HuH-7 (cell line): ENCODE results near the gene ADCY7.

Experiments
- DNase-seq: peaks from one replicate; pipeline ENCODE4 v3.0.0; 2011; ENCODE audit warnings: low spot score

Gene ADCY7

DNA sequence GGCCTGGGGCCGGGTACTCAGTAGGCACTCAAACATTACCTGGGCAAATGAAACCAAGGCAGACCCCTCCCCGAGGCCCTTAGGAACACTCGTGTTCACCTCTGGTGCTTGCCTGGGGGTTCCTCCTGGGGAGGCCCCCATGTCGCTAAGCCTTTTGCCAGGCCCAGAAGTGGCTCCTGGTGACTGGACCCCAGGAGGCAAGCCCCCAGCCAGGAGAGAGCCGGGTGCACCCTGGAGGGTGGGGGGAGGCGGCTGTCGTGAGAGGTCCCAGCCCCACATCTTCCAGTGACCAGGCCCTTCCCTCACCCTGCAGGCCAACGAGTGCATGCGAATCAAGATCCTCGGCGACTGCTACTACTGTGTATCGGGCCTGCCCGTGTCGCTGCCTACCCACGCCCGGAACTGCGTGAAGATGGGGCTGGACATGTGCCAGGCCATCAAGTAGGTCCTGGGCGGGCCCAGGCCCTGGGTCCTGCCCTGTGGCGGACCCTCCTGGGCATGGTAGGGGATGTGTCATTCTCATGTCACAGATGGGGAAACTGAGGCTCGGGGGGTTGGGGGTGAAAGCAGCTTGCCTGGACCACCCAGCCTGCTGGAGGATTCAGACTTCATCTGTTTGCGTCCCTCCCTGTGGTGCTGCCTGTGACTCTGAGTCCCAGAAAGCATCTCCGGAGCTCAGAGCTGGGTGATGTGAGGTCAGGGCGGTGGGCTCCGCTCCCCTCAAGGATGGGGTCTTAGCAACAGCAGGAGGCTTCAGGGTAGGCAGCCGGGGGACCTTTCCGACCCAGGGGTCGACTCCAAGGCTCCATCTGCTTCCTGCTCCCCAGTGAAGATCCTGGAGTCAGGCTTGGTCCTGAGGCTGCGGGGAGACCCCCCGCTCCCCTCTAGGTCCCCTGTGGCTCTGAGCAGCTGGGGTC lies 32.5 kb downstream of the ADCY7 start:
- DNase-seq, result no peak

DNA sequence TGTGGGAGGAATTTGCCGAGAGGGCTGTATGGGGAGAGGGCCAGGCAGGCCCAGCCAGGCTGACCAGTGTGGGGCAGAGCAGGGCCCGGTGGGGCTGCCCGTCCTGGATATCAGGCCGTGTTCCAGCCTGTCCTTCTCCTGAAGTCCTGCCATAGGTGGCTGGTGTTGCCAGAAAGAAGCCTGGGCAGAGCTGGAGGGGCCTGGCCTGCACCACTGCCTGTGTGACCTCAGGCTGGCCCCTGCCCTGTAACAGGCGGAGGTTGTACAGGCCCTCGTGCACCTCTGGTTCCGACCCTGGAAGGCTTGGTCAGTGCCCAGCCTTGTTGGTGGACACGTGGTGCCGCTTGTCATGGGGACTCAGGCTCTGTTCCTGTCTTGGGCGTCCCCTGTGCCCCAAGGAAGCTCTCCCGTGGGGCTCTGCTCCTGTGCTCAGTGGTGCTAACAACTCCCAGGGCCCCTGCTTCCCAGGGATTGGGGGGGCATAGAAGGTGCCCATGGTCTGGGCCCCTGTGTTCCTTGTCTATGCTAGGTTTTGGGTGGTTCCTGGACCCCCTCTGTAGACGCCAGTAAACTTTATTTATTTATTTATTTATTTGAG lies 33.3 kb downstream of the ADCY7 start:
- no peak for DNase-seq

DNA sequence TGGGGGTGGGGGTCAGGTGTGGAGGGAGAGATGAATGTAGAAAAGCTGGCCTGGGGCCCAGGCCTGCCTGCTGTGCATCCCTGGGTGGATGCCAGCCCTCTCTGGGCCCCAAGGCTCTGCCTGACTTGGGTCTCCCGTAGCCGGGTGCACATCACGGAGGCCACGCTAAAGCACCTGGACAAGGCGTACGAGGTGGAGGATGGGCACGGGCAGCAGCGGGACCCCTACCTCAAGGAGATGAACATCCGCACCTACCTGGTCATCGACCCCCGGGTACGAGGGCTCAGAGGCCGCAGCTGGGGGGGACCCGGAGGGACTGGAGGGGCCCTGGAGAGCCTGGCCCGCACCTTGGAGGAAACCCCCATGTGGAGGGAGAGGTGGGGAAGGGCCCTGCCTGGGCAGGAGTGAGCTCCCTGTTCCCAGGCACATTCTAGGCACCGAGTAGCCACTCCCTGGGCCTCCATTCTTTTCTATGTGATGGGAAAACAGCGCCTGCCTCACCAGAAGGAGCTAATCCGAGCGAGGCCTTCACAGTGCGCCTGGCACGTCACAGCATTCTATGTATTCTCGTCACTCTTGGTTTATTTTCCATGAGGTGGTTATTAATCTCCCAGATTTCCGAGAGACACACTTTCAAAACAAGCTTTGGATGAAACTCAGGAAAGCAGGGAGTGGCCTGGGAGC lies 34.7 kb downstream of the ADCY7 start:
- DNase-seq, result no peak

DNA sequence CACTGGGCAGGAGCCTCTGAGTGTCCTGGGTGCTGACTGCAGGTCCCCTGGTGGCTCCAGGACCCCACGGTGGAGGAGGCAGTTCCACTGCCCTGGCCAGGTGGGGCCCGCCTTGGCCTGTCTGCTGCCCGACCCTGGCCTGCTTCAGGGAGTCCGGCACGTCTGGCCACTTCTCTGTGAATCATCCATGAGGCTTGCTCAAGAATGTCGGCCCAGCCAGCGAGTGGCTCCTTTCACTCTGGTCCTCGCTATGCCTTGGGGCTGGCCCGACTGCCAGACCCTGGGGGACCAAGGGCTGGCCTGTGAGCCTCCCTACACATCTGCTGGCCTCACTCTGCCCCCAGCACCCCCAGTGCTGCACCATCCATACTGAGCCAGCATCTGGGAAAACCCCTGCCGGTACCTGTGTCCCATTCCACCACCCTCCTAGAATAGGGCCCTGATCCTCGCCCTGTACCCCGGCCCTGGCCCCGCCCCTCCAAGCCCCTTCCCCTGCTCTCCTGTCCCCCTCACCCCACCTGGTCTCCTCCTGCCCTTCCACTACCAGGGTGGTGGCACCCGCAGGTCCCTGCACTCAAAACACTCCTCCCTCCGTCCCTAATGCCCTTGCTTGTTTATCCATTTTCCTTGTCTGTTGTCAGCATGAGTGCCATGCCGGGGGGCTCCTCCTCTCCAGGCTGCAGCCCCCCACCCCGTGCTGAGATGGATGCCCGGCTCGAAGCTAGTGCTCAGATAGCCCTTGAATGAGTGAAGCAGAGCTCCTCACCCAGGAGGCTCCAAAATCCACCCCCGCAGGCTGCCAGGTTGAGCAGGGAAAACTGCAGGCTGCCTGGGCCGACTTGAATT lies 35.5 kb downstream of the ADCY7 start:
- no peak for DNase-seq

DNA sequence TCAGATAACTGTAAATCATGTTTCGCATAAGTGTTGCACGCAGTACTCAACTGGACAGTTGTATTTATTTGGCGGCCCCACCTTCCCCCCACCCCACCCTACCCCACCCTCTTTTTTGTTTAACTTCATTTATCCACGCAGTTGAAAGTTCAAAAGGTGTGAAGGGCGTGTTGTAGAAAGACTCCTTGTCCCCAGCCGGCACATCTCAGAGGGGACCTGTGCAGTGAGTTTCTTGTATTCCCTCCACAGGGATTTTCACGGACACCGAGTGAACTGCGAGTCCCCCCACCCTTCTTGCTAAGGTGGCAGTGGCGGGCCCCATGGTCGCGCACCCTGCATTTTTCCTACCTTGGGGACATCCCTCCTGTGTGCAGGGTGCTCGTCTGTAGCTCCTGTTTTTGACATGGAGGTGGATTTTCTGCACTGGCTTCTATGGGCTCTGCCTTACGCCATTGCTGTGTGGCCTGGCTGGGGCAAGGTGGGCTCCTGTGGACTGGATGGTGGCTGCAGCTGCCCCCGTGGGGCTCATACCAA lies 36.2 kb downstream of the ADCY7 start:
- no peak for DNase-seq

DNA sequence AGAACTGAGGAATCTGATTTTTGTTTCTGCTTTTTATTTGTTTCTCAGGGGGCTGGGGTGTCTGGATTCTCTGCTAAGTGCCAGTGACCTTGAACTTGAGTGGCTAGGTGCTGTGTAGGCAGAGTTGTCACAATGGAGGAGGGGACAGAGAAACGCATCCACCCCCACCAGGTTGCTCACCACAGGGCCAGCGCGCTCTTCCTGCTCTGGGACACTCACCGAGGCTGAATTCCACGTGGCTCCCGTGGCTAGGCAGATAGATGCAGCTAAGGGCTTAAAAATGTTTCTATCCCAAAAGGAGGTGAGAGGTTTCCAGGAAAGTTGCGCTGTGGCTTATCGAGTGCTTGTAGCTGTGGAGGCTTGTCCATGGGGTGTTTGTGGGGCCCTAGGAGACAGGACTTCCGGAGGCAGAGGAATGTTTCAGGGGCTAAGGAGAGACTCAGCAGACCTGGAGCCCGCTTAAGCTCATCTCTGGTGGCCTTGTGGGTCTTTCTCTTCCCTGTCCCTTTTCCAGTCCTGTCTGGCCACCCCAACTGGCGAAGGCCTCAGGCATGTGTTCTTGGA lies 36.8 kb downstream of the ADCY7 start:
- DNase-seq, result no peak

DNA sequence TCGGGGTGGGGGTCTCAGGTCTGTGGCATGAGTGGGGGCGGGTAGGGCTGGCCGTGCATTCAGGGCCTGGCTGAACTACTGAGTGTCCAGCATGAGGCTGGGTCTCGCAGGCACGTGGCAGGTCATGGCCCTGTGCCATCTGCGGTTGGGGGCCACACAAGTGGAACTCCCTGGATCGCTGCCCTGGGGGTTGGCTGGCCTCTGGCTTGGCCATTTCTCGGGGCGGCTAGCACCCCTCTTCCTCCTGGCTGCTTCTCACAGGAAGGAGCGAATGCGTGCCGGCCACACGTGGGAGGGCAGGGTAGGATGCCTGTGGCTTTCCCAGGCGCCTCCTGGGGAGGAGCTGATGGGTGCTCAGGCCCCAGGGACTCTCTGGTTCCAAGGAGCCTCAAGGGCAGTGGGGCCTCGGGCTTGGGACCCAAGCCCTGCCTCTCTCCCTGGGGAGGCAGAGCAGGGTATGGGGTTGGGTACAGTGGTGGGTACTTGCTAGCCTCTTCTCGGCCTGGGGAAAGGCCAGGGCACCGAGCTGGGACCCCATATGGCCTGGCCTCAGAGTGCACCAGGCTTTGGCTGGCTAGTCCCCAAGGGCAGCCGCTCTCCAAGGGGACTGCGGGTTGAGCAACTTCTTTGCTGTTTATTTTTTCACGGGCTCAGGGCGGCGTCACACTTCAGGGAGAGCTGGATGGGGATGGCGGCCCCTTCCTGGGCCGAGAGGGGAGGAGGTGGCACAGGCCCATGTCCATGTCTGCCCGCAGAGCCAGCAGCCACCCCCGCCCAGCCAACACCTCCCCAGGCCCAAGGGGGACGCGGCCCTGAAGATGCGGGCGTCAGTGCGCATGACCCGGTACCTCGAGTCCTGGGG lies 37.5 kb downstream of the ADCY7 start:
- no peak for DNase-seq

DNA sequence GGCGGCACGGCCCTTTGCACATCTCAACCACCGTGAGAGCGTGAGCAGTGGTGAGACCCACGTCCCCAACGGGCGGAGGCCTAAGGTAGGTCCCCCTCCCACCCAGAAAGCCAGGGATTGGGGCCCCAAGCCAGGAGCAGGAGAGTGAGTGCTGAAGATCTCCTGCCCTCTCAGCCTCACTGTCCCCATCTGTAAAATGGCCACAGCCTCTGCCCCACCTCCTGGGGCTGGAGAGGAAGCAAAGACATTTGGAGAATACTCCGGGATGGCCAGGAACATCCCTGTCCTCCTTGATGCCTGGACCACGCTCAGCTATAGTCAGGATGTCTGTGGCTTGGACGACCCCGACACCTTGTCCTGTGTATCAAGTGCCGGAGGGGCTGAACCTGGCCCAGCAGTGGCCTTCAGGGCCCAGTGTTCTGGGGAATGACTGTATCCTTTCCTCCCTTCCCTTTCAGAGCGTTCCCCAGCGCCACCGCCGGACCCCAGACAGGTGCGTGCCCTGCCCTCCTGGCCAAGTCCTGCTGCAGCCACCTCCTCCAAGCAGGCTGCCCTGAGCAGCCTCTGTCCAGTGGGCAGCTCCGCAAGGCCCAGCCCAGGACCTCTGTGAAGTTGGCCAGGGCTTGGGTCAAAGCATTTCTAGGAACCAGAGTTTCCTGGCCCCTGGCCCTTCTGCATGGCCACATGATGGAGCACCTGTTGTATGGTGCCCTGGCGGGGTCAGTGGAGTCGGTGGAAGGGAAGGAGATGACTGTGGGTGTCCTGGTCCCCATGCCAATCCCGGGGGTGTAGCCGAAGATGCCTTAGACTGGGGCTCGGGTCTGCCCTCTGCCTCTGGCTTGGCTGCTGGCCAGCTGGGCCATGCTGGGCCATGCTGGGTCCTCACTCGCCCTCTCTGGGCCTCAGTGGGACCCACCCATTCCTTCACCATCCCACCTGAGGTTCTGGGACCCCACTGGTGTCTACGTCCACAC lies 38.4 kb downstream of the ADCY7 start:
- DNase-seq, result no peak

DNA sequence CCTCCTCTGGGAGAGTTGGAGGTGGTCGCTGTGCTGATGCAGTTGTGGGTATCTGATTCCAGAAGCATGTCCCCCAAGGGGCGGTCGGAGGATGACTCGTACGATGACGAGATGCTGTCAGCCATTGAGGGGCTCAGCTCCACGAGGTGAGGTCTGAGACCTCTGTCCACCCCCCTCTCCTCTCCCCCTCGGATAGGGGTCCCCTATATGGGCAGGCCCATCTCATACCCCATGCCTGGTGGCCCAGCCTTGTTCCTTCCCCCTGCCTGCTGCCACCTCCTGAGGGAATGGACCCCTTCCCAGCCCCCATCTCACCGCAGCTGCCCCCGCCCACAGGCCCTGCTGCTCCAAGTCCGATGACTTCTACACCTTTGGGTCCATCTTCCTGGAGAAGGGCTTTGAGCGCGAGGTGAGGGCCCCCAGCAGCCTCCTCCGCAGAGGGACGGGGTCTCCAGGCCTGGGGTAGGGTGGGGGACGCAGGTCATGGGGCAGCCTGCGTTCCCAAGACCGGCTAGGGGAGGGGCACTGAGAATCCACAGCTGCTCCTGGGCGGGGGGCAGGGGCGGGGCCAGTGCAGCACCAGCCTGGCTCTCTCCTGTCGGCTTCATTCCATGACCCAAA lies 39.2 kb downstream of the ADCY7 start:
- no peak for DNase-seq

DNA sequence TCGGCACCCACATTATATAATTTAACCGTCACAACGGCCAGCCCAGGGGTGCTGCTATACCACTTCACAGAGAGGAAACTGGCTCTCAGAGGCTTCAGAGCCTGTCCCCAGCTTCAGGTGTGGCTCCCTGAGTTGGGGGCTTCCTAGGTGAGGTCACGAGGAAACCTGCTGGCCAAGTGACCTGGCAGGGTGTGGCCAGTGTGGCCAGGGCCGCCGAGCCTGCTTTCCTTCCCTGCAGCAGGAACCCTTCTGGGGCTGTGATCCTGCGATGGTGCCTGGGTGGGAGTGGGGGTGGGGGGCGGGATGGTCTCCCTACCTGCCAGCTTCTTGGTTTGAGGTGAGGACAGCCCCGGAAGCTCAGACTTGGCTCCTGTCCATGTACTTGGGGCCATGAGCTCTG lies 39.9 kb downstream of the ADCY7 start:
- no peak for DNase-seq

DNA sequence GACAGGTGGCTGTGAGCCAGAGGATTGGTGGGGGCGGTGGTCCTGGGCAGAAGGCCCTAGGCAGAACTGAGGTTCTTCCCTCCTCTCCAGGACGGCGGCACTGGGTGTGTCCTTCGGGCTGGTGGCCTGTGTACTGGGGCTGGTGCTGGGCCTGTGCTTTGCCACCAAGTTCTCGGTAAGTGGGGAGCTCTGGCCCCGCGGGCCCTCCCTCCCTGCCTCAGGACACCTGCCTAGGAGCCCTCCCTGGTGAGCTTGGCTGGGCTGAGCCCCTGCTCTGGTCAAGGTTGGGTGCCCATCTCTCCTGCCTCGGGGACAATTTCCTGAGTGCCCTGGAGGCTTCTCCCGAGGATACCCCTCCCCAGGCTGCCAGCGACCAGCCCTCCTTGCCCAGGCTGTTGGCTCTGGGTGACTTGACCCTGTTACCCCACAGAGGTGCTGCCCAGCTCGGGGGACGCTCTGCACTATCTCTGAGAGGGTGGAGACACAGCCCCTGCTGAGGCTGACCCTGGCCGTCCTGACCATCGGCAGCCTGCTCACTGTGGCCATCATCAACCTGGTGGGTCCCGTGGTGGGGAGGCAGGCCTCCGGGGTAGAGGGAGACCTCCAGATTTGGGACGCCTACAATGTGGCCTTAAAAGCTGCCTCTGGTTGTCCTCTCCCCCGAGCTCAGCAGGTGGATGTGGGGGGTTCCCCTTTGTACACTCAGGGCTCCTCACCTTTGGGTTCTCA lies 42.0 kb downstream of the ADCY7 start:
- no peak for DNase-seq

DNA sequence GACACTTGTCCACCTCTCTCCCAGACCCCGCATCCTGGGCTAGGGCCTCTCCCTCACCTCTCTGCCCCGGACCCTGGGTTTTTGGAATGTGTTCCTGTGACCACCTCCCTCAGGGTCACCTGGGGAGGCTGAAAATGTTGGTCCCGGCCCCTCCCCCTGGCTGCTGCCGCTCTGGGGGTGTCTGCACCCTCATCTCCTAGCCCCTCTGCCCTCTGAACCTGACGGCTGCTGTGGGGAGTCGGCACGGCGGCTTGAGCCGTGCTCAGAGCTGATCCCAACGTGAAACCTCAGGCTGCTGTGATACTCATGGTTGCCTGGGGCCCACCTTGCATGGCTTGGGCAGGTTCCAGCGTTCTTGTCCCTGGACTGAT lies 42.8 kb downstream of the ADCY7 start:
- DNase-seq, result no peak

DNA sequence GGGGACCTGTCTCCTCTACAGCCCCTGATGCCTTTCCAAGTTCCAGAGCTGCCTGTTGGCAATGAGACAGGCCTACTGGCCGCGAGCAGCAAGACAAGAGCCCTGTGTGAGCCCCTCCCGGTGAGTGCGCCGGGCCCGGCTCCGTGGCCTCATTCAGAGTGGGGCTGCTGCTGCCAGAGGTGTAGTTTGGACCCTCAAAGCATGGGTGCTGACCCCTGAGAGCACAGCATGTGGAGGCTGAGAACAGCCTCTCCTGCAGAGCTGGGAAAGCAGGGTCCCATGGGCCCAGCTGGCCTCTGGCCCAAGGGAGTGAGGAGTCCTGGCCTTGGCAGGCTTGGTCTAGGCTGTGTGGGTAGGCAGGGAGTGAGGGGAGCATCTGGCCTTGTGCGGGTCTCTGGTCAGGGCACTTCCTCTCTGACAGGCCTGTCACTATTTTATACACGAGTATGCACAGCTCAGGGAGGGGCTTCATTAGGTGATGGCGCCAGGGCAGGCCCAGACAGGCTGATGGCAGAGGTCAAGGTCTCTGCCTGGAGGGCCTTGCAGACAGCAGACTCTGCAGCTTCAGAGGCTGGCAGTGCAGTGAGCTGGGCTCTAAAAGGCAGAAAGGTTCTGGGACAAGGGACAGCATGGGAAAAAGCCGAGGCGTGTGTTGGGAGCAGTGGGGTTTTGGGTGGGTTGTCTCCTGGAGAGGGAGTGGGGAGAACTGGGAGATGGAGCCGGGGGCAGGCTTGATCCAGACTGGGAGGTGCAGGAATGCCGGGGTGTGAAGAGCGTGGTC lies 43.4 kb downstream of the ADCY7 start:
- DNase-seq, result no peak

DNA sequence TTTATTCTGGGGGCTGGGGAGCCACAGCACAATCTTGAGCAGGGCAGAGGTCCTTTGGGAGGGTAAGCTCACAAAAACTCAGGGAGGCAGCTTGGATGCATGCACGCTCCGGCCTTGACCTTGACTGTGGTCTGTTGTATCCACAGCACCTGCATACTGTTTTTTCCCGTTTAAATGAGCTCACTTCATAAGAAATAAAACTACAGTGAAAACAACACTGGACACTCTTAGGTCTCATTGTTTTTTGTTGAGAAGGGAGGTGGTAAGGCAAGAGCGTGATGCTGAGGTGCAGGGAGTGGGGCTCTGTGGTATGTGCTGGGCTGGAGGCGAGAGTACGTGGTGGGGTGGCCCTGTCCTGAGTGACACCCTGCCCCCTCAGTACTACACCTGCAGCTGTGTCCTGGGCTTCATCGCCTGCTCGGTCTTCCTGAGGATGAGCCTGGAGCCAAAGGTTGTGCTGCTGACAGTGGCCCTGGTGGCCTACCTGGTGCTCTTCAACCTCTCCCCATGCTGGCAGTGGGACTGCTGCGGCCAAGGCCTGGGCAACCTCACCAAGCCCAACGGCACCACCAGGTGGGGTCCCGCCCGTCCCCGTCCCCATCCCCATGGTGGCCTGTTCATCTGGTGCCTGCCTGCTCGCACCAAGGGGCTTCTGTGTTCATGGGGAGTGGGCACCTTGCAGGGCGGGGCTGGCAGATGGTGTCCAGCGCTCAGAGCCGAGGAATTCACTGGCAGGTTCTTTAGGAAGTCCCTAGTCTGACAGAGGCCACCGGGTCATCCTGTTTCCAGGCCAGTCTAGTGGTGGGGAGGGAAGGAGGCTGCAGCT lies 44.2 kb downstream of the ADCY7 start:
- no peak for DNase-seq

DNA sequence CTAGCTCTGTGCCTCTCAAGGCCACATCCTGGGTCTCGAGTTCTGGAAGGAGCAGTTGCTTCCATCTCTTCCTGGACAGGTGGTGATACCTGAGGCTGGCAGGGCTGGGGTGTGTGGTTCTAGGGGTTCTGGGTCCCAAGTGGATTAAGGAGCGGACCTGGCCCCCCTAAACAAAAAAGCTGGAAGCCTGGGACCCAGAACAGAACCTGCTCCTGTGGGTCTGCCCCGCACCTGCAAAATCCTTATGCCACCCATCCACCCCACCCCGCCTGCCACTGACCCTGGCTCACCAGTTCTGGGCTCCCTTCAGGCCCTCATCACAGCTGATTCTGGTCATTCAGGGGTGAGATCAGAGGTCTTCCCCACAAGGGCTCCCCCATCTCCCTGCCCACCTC lies 44.8 kb downstream of the ADCY7 start:
- no peak for DNase-seq

DNA sequence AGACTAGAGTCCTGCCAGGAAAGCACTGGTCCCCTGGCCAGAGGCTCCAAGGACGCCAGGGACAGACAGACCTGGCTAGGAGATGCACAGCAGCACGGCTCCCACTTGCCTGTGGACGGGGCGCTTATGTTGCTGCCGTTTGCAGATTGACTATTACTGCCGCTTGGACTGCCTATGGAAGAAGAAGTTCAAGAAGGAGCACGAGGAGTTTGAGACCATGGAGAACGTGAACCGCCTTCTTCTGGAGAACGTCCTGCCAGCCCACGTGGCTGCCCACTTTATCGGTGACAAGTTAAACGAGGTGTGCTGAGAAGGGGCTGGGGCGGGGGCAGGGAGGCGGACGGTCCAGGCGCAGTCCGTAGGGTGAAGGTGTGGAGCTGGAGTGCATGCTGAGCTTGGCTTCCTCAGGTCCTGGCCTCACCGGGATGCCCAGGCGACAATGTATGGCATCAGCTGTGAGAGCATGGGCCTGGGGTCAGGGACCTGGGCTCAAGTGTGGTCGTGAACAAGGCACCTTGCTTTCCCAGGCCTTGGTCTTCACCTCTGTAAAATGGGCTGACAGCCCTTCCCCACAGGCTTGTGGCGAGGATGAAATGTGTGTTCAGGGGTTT lies 45.6 kb downstream of the ADCY7 start:
- DNase-seq, result no peak
